ENCODE results near the gene SNRPD3. TPM values are rescaled to one million over a fixed set of nuclear protein-coding genes. Genes with fewer than 3 reads are reported as not detected.

Gene SNRPD3
- total and polyA plus RNA-seq, 2 donors (not counting 3 experiments of a cell fraction or from before 2014, with no cell fraction given): 121 to 253 TPM

DNA sequence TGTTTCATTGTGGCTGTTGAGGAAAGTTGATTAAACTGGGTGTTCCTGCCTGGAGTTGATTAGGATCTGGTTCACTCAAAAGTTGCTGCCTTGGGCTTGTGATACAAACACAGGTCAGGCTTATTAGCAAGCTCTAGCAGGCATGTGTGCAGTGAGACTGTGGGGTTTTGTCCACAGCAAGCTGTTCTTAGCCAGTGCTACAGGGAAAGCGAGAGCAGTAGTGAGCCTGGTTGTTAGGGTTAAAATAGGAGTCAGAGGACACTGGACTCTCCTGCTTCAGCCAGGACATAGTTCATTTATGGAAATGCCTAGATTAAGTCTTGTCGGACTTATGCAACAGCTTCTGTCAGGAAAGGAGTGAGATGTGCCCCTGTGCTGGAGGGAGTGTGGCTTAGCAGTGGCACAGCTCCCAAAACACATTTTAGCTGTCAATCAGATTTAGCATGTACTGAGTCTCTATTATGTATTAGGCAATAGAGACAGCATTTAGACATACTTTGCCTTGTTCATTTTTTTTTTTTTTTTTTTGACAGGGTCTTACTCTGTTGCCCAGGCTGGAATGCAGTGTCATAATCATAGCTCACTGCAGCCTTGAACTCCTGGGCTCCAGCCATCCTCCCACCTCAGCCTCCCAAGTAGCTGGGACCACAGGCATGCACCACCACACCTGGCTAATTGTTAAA lies 8.7 kb downstream of the SNRPD3 start:
- no TSS peak for BruUV-seq (replicated peaks)
- Histone ChIP-seq H4K20me1 (replicated peaks; ENCODE audit: control insufficient read depth, extremely low read depth, insufficient read depth, low read length) (peaks cover 8% of the 10 kb centered on the region), H3K27ac (ENCODE audit: insufficient read depth, low read depth, low read length) (no peak overlapping the region), H2AFZ (ENCODE audit: low read depth, low read length) (no peak overlapping the region), H3K9ac (replicated peaks; ENCODE audit: extremely low read depth, insufficient read depth, low read length) (no peak overlapping the region), H3K4me2 (ENCODE audit: insufficient read depth, low read length) (no peak overlapping the region), H3K36me3 (ENCODE audit: control insufficient read depth in 2 of 2, extremely low read depth in 1 of 2, insufficient read depth in 2 of 2, low read length in 2 of 2) (peaks cover 13 to 25% of the 10 kb centered on the region in 2 experiments), H3K4me1 (ENCODE audit: control insufficient read depth, extremely low read depth, insufficient read depth, low read length) (no peaks in the 10 kb centered on the region), H3K79me2 (ENCODE audit: control insufficient read depth, insufficient read depth, low read length) (peaks cover 73% of the 10 kb centered on the region), H3K9me3 (replicated peaks; ENCODE audit: control insufficient read depth, insufficient read depth, low read length) (no peaks in the 10 kb centered on the region), H3K9me1 (replicated peaks; ENCODE audit: control insufficient read depth, extremely low read depth, insufficient read depth, low read length) (no peaks in the 10 kb centered on the region), H3K4me3 (replicated peaks in 1 of 3; ENCODE audit: insufficient read depth in 1 of 3, low read depth in 1 of 3, low read length in 3 of 3) (no peak overlapping the region), H3K27me3 (ENCODE audit: control insufficient read depth in 2 of 2, insufficient read depth in 2 of 2, low read length in 2 of 2) (no peaks in the 10 kb centered on the region)
- DNase-seq (ENCODE audit: low read depth, low spot score) (no peak), FAIRE-seq (no peak)
- intact Hi-C loops (cut with micrococcal nuclease): no loop called here
- ChIA-PET CTCF (no interaction called here), POLR2A (no interaction called here)
- dilution Hi-C loops (cut with MboI; ENCODE audit: extremely low pct_ligation_motif_present, low sequenced_read_pairs): no loop called here
- no peak for TF ChIP-seq EZH2 (IDR thresholded peaks at IDR 0.05; ENCODE audit: borderline replicate concordance, low read depth, low read length, severe bottlenecking)
- no peak for TF ChIP-seq MYC (IDR thresholded peaks at IDR 0.05; ENCODE audit: low read depth, low read length)
- TF ChIP-seq, protein P1, sequence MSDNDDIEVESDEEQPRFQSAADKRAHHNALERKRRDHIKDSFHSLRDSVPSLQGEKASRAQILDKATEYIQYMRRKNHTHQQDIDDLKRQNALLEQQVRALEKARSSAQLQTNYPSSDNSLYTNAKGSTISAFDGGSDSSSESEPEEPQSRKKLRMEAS (IDR thresholded peaks at IDR 0.05; ENCODE audit: insufficient read depth, insufficient read length): no peak
- TF ChIP-seq GATA2 (IDR thresholded peaks at IDR 0.05; ENCODE audit: insufficient read depth, insufficient read length, low read depth, low read length): no peak
- TF ChIP-seq, protein P2, sequence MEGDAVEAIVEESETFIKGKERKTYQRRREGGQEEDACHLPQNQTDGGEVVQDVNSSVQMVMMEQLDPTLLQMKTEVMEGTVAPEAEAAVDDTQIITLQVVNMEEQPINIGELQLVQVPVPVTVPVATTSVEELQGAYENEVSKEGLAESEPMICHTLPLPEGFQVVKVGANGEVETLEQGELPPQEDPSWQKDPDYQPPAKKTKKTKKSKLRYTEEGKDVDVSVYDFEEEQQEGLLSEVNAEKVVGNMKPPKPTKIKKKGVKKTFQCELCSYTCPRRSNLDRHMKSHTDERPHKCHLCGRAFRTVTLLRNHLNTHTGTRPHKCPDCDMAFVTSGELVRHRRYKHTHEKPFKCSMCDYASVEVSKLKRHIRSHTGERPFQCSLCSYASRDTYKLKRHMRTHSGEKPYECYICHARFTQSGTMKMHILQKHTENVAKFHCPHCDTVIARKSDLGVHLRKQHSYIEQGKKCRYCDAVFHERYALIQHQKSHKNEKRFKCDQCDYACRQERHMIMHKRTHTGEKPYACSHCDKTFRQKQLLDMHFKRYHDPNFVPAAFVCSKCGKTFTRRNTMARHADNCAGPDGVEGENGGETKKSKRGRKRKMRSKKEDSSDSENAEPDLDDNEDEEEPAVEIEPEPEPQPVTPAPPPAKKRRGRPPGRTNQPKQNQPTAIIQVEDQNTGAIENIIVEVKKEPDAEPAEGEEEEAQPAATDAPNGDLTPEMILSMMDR (IDR thresholded peaks at IDR 0.05; ENCODE audit: extremely low read depth in 1 of 2, insufficient read depth in 1 of 2, low read depth in 1 of 2, low read length in 2 of 2): no peak
- TF ChIP-seq POLR2AphosphoS5 (IDR thresholded peaks at IDR 0.05; ENCODE audit: insufficient read depth, low read depth, low read length): no peak
- no peak for TF ChIP-seq JUN (IDR thresholded peaks at IDR 0.05; ENCODE audit: borderline replicate concordance, insufficient read depth, insufficient read length, low read depth)
- no peak for TF ChIP-seq FOS (IDR thresholded peaks at IDR 0.05; ENCODE audit: borderline replicate concordance, insufficient read depth, low read length)
- no peak for TF ChIP-seq POLR2A (IDR thresholded peaks at IDR 0.05; ENCODE audit: low read depth, low read length)

Measured in endothelial cell of umbilical vein (primary cell).